WTC11 (cell line): ENCODE measurements around the gene RAMP3. TPM values are rescaled to one million over a fixed set of nuclear protein-coding genes. Genes with fewer than 3 reads are reported as not detected.

Source experiments
- ATAC-seq: fragments of 200-7000 bp; cut with Tn5 transposase; 2 replicates; pipeline ENCODE4 v1.10.0; 2021; ENCODE audit warnings: mild to moderate bottlenecking, moderate library complexity
- CTCF ChIA-PET: fragments of 300-600 bp; sonication (Branson Sonifier 250); formaldehyde crosslinking; loops from one replicate; lab custom pipeline; 2021; ENCODE audit warnings: antibody characterized with exemption; lab: Charles Lee
- POLR2A ChIA-PET: fragments of 350-600 bp; sonication (Branson Sonifier 250); formaldehyde crosslinking; loops from one replicate; lab custom pipeline; 2021; ENCODE audit warnings: antibody characterized with exemption; lab: Charles Lee
- DNase-seq: peaks from one replicate; pipeline ENCODE4 v3.0.0; 2021; ENCODE audit warnings: low spot score
- H3K27ac Mint-ChIP-seq: 2 replicates; pipeline ENCODE4 v1.8.0; 2021; ENCODE audit warnings: mixed read lengths
- H3K27me3 Mint-ChIP-seq: 2 replicates; pipeline ENCODE4 v1.8.0; 2021; ENCODE audit warnings: low read depth, mild to moderate bottlenecking, moderate library complexity, mixed read lengths
- H3K36me3 Mint-ChIP-seq: 2 replicates; pipeline ENCODE4 v1.8.0; 2021; ENCODE audit warnings: mixed read lengths
- H3K4me1 Mint-ChIP-seq: 2 replicates; pipeline ENCODE4 v1.8.0; 2022; ENCODE audit warnings: mixed read lengths
- H3K4me3 Mint-ChIP-seq: 2 replicates; pipeline ENCODE4 v1.8.0; 2021; ENCODE audit warnings: mild to moderate bottlenecking, moderate library complexity, mixed read lengths
- H3K9me3 Mint-ChIP-seq: 2 replicates; pipeline ENCODE4 v1.8.0; 2021; ENCODE audit warnings: mixed read lengths
- AR ChIP-seq: fragments of 250-450 bp; sonication (Bioruptor Pico); IDR thresholded peaks from 2 replicates; pipeline ENCODE4 v1.9.0; 2021; ENCODE audit warnings: mild to moderate bottlenecking
- CREB1 ChIP-seq: sonication (generic); formaldehyde crosslinking; IDR thresholded peaks from 2 replicates; pipeline ENCODE4 v1.8.0; 2023; ENCODE audit warnings: mild to moderate bottlenecking, missing genetic modification reagents
- NR3C1 ChIP-seq: sonication (generic); formaldehyde crosslinking; conservative IDR thresholded peaks from 2 replicates; pipeline ENCODE4 v1.8.1; 2023; ENCODE audit warnings: low read depth, mild to moderate bottlenecking, missing genetic modification reagents
- PRDM15 ChIP-seq: sonication (generic); formaldehyde crosslinking; IDR thresholded peaks from 2 replicates; pipeline ENCODE4 v1.8.0; 2022; ENCODE audit warnings: missing genetic modification reagents
- SMAD3 ChIP-seq: sonication (generic); formaldehyde crosslinking; IDR thresholded peaks from 2 replicates; pipeline ENCODE4 v1.8.0; 2022; ENCODE audit warnings: missing genetic modification reagents, mild to moderate bottlenecking, borderline replicate concordance
- SOX15 ChIP-seq: fragments of 250-450 bp; sonication (Bioruptor Pico); IDR thresholded peaks from 2 replicates; pipeline ENCODE4 v1.9.0; 2021; ENCODE audit warnings: mild to moderate bottlenecking
- TP53 ChIP-seq: sonication (generic); formaldehyde crosslinking; IDR thresholded peaks from 2 replicates; pipeline ENCODE4 v1.8.1; 2023; ENCODE audit warnings: mild to moderate bottlenecking, missing genetic modification reagents
- ZNF396 ChIP-seq: fragments of 250-450 bp; sonication (Bioruptor Pico); IDR thresholded peaks from 2 replicates; pipeline ENCODE4 v1.8.0; 2021; ENCODE audit warnings: mild to moderate bottlenecking, moderate library complexity, borderline replicate concordance
- total RNA-seq: library from RNA; stranded (reverse); gene quantifications from 3 replicates; pipeline ENCODE4 v1.2.3, GENCODE V29; 2021
- TF ChIP-seq, protein P1 (sequence below): fragments of 250-450 bp; sonication (Bioruptor Pico); IDR thresholded peaks from 2 replicates; pipeline ENCODE4 v1.9.0; 2021; ENCODE audit warnings: mild to moderate bottlenecking
- TF ChIP-seq, protein P2 (sequence below): sonication (generic); formaldehyde crosslinking; IDR thresholded peaks from 2 replicates; pipeline ENCODE4 v1.8.1; 2023; ENCODE audit warnings: mild to moderate bottlenecking, missing genetic modification reagents, borderline replicate concordance
- TF ChIP-seq, protein P3 (sequence below): fragments of 250-450 bp; sonication (Bioruptor Pico); conservative IDR thresholded peaks from 2 replicates; pipeline ENCODE4 v1.9.0; 2021; ENCODE audit warnings: mild to moderate bottlenecking

Gene RAMP3
- total RNA-seq, 1 experiment from 2014 or later = 0.85 TPM

- TF ChIP-seq SOX15 (CRISPR knock-in tag) = no peak
Measured at GRCh38 chr7:45220846-45221618, 63.4 kb downstream of the RAMP3 start (continued).

DNA sequence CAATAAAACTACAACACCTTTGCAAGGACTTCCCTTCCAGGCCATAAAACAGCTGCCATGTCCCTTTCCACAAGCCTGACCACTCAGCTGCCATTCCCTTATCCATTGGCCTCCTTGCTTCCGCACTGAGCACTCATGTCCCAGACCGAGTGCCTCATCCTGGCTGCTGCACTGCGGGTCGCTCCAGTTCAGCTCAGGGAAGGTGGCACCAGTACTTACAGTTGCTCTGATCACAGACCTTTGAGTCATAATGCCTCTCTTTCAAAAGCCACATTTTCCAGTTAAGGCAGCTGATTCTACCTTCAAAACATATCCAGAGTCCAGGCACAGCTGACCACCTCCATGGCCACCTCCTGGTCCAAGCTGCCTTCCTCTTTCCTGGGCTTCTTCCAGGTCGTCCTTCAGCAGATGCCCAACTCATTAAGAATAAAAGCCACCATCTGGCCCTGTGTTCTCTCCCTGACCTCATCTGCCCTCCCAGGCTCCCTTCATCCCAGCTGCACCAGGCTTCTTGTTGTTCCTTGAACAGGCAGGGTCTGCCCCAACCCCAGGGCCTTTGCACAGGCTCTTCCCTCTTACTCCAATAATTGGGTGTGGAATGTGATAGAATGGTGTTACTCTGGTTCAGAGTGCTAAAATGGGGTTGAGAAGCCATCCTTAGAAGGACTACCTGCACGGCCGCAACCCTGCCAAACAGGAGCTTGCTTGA is 64.5 kb downstream of the RAMP3 start:
- Mint-ChIP-seq H3K27ac (no peak overlapping the region), H3K4me1 (peaks cover 18% of the 10 kb centered on the region; the same call in 1 of the 2 replicates), H3K4me3 (no peak overlapping the region), H3K36me3 (no peaks in the 10 kb centered on the region), H3K27me3 (no peaks in the 10 kb centered on the region; the same call in 1 of the 2 replicates), H3K9me3 (no peaks in the 10 kb centered on the region)
- no peak for DNase-seq
- ChIA-PET POLR2A (no interaction called here), CTCF (no interaction called here)
- TF ChIP-seq SMAD3 = no peak
- no peak for TF ChIP-seq PRDM15 (CRISPR knock-in tag)
- TF ChIP-seq, protein P1, sequence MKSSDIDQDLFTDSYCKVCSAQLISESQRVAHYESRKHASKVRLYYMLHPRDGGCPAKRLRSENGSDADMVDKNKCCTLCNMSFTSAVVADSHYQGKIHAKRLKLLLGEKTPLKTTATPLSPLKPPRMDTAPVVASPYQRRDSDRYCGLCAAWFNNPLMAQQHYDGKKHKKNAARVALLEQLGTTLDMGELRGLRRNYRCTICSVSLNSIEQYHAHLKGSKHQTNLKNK (CRISPR knock-in tag) = no peak
- no peak for TF ChIP-seq CREB1 (CRISPR knock-in tag)
- no peak for TF ChIP-seq AR (CRISPR knock-in tag)
- no peak for TF ChIP-seq TP53 (CRISPR knock-in tag)
- no peak for TF ChIP-seq ZNF396
- no peak for TF ChIP-seq NR3C1 (CRISPR knock-in tag)
- TF ChIP-seq, protein P2, sequence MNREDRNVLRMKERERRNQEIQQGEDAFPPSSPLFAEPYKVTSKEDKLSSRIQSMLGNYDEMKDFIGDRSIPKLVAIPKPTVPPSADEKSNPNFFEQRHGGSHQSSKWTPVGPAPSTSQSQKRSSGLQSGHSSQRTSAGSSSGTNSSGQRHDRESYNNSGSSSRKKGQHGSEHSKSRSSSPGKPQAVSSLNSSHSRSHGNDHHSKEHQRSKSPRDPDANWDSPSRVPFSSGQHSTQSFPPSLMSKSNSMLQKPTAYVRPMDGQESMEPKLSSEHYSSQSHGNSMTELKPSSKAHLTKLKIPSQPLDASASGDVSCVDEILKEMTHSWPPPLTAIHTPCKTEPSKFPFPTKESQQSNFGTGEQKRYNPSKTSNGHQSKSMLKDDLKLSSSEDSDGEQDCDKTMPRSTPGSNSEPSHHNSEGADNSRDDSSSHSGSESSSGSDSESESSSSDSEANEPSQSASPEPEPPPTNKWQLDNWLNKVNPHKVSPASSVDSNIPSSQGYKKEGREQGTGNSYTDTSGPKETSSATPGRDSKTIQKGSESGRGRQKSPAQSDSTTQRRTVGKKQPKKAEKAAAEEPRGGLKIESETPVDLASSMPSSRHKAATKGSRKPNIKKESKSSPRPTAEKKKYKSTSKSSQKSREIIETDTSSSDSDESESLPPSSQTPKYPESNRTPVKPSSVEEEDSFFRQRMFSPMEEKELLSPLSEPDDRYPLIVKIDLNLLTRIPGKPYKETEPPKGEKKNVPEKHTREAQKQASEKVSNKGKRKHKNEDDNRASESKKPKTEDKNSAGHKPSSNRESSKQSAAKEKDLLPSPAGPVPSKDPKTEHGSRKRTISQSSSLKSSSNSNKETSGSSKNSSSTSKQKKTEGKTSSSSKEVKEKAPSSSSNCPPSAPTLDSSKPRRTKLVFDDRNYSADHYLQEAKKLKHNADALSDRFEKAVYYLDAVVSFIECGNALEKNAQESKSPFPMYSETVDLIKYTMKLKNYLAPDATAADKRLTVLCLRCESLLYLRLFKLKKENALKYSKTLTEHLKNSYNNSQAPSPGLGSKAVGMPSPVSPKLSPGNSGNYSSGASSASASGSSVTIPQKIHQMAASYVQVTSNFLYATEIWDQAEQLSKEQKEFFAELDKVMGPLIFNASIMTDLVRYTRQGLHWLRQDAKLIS (CRISPR knock-in tag) = no peak
- TF ChIP-seq, protein P3, sequence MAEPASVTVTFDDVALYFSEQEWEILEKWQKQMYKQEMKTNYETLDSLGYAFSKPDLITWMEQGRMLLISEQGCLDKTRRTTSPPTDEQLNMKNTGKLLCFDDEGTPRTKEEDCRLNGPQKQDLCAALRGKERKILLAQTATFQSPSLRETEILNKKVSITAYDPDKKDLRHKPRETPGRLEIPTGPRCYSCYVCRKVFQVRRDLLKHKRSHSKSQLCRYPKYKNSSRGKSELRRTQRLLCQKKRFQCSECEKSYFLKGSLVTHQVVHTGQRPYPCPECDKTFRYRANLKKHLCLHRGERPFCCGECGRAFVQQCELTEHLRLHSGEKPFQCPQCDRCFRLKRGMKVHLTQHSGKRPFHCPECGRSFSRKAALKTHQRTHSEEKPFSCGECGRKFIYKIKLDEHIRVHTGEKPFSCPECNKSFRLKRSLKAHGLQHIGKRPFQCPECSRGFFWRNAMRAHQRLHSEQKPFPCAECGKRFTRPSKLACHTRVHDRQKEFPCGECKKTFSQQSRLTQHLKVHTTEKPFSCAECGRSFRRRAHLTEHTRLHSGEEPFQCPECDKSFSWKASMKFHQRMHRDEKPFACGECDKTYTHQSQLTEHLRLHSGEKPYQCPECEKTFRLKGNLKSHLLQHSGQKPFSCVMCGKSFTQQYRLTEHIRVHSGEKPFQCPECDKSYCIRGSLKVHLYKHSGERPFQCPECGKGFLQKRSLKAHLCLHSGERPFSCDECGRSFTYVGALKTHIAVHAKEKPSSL (CRISPR knock-in tag) = no peak
- ATAC-seq = no peak
